ENCODE results near the gene DAD1.
"Not testable (repeated sequence)": the region's sequence is repeated elsewhere in the genome, so short reads cannot be mapped to it uniquely, and the experiment has no call there.

DAD1 gene

DNA sequence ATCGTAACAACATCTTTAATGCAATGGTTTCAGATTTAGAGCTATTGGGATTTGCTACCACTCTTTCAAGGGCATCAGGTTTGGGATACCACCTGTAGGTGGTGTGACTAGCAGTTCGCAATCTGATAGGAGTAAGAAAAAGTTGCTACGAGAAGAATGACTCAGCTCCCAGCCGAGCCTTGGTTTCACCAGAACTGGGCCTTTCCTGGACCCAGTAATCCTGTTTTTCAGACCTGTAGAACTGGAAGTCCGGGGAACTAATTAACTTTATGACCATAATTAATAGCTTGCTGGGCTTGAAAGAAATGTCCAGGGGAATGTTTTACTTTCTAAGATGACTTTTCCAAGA lies 9.8 kb upstream of the DAD1 start:
- peak; percentile 60 for DNase-seq (ENCODE audit: low spot score)

- peak; percentile 91 for DNase-seq (ENCODE audit: low spot score)
Observed at GRCh38 chr14:22598099-22598895, 9.3 kb upstream of the DAD1 start, which contains the start of gene ABHD4. Gene ABHD4, plus strand, starts transcription at chr14:22598300. Its CDS starts 7 bp downstream, at chr14:22598307.

DNA sequence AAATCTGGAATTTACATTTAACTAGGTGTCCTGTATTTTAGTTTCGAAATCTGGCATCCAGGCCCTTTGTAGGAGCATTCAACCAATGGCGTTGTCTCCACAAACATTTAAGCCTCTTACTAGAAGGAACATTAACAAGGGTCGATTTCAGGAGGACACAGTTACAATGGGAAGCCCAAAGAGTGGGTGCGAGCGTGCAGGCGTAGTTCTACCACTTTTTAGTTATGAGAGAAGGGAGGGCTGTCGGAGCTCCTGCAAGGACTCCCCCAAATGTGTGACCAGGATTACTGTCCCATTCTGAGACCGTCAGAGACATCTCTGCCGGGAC lies 8.7 kb upstream of the DAD1 start:
- no peak for DNase-seq (ENCODE audit: low spot score)

GRCh38 chr14:22597265-22597664 lies 8.2 kb upstream of the DAD1 start:
- no peak for DNase-seq (ENCODE audit: low spot score)

DNA sequence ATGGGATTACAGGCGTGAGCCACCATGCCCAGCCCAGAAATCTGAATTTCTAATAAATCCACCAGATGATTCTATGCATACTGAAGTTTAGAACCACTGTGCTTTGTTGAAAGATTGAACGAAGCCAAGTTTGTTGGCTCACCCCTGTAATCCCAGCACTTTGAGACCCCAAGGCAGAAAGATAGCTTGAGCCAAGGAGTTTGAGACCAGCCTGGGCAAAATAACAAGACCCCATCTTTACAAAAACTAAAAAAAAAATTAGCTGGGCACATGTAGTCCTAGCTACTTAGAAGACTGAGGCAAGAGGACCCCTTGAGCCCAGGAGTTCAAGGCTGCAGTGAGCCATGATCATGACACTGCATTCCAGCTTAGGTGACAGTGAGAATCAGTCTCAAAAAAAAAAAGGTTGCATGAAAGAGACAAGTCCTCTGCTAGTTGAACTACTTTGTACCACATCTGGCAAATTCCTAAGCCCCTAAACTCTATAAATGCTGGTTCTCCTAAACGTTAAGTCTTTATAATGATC lies 7.4 kb upstream of the DAD1 start:
- no peak for DNase-seq (ENCODE audit: low spot score)

DNA sequence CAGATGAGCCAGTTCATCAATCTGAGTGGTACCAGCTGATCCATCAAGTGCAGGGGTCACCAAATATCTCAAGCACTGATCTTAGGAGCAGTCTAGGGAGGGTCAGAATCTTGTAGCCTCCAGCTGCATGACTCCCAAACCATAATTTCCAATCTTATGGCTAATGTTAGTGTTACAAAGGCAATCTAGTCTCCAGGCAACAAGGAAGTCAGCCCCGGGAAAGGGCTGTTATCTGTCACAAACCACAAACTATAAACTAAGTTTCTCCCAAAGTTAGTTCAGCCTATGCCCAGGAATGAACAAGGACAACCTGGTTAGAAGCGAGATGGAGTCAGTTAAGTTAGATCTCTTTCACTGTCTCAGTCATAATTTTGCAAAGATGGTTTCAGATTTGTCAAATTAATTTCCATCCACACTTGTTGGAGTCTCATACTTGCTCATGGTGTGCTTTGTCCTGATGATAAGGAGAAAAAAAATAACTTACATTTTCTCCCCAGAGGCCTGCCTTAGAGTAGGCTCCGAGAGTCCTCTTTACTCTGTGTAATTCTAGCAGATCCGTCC lies 5.2 kb upstream of the DAD1 start:
- DNase-seq (ENCODE audit: low spot score): no peak

GRCh38 chr14:22593601-22594000 lies 4.6 kb upstream of the DAD1 start:
- no peak for DNase-seq (ENCODE audit: low spot score)

GRCh38 chr14:22593189-22593588 lies 4.2 kb upstream of the DAD1 start:
- DNase-seq (ENCODE audit: low spot score): no peak

GRCh38 chr14:22588526-22589095 lies 413 bp downstream of the DAD1 start:
- no peak for DNase-seq (ENCODE audit: low spot score)

DNA sequence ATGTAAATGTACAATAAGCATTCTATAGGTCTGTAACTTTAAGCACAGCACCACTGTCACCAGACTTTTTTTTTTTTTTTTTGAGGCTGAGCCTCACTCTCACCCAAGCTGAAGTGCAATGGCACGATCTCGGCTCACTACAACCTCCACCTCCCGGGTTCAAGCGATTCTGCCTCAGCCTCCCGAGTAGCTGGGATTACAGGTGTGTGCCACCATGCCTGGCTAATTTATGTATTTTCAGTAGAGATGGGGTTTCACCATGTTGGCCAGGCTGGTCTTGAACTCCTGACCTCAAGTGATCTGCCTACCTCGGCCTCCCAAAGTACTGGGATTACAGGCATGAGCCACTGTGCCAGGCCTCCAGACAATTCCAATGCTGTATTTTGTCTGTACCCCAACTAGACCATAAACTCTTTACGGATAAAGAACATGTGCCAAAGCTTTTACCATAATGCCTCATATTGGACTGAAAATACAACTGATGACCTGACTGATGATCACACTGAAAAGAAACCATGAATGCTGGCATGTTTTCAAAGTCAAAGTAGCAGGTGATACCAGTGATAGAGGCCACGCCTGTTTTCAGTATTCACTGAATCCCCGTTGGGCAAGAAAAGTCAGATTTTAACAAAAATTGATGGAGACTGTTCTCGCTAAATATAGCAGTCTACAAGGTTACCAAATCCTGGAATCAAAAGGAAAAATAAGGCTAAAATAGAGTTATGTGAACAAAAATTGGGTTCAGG lies 1.2 kb downstream of the DAD1 start:
- not testable (repeated sequence) for DNase-seq (ENCODE audit: low spot score)

GRCh38 chr14:22587247-22587646 lies 1.8 kb downstream of the DAD1 start:
- DNase-seq (ENCODE audit: low spot score): no peak

- DNase-seq (ENCODE audit: low spot score): no peak
Observed at GRCh38 chr14:22583994-22584393, 5.0 kb downstream of the DAD1 start.

DNA sequence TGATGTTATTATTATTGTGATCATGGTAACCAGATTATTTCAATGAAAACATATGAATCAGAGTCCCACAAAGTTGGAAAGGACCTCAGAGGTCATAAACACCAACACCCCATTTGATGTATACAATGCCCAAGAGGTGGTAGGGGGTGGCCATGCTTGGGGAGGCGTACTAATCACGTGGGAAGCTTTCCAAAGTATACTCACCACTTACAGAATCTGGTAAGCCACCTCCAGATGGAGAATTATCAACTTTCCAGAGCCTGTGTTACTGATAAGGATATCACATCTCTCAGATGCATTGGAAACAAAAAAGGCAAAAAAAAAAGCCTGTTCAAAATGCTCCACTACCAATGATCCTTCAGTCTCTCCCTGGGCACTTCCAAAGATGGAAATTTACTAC lies 8.4 kb downstream of the DAD1 start:
- no peak for DNase-seq (ENCODE audit: low spot score)

- DNase-seq (ENCODE audit: low spot score): no peak
Observed at GRCh38 chr14:22579881-22580280, 9.1 kb downstream of the DAD1 start.

DNA sequence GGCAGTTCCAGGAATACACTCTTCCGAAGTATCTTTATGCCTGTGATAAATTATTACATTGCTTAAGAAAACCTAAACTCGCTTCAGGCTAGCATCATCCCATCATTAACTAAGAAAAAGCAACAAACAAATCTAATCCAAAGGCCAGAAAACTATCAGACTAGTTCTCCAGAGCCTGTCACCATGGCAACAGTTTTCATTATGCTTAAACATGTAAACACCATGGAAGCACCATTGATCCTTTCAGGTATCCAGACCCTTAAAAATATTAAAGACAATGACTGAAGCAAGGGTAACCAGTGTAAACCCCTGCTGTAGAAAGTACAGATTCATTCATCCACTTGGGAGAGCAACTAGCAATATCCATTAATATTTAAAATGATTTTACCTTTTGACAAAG lies 9.8 kb downstream of the DAD1 start:
- no peak for DNase-seq (ENCODE audit: low spot score)

- no peak for DNase-seq (ENCODE audit: low spot score)
Observed at GRCh38 chr14:22577334-22577908, 11.6 kb downstream of the DAD1 start.

- no peak for DNase-seq (ENCODE audit: low spot score)
Observed at GRCh38 chr14:22573804-22574203, 15.2 kb downstream of the DAD1 start.

DNA sequence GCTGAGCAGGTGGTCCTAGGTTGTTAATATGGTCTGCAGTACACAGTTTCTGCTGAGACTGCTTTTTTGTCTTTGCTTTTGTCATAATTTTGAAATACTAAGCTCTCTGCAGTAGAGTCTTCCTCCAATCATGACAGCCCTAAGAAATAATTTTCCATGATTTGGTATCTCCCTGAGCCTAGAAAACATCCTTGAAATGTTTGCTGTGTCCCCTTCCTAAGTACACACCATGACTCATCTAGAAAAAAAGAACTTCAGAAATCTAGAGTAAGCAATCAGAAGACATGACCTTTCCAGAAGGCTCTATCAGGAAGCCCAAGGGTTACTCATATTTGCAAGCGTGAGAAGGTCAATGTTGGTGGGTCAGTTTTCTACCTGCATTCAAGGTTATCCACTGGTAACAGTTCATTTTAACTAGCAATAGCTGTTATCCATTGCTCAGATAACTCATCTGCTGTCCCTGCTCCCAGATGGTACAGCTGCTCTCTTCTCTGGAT lies 16.4 kb downstream of the DAD1 start:
- DNase-seq (ENCODE audit: low spot score): no peak

GRCh38 chr14:22570132-22570949 lies 18.7 kb downstream of the DAD1 start:
- DNase-seq (ENCODE audit: low spot score): peak; percentile 77

- no peak for DNase-seq (ENCODE audit: low spot score)
Observed at GRCh38 chr14:22569737-22570131, 19.3 kb downstream of the DAD1 start.

GRCh38 chr14:22569106-22569736 lies 19.8 kb downstream of the DAD1 start:
- DNase-seq (ENCODE audit: low spot score): no peak

All from iPS-NIHi11 (cell line).